HCT116 (cell line): ENCODE data around the gene EPPIN. TPM values are rescaled to one million over a fixed set of nuclear protein-coding genes. Genes with fewer than 3 reads are reported as not detected.

Experiments used
- ATAC-seq: fragments of 200-7000 bp; cut with Tn5 transposase; 2 replicates; pipeline ENCODE4 v1.9.1; 2020; ENCODE audit warnings: mild to moderate bottlenecking, moderate library complexity
- BruUV-seq: library from RNA; stranded (reverse); fragments of 400-500 nt; replicated peaks from 2 replicates; lab custom pipeline; 2021; lab: Mats Ljungman, UMichigan
- CTCF ChIA-PET: fragments of 300-600 bp; sonication (Branson Sonifier 250); formaldehyde crosslinking; loops from one replicate; lab custom pipeline; 2021; ENCODE audit warnings: antibody characterized with exemption; lab: Charles Lee
- POLR2A ChIA-PET: fragments of 300-600, 350-600 bp; sonication (Branson Sonifier 250); formaldehyde crosslinking; loops from one replicate; lab custom pipeline; 2021; ENCODE audit warnings: antibody characterized with exemption; lab: Charles Lee
- RAD21 ChIA-PET, 2 experiments: fragments of 300-600 bp; sonication (Branson Sonifier 250); formaldehyde crosslinking; loops; one replicate each; lab custom pipeline; 2023; ENCODE audit warnings: low total read pairs in 2 of 2; ENCODE audit not compliant: uncharacterized antibody in 2 of 2, unreplicated experiment in 2 of 2, low non-redundant PET in 1 of 2; lab: Charles Lee
- DNase-seq: peaks from one replicate; pipeline ENCODE4 v3.0.0-alpha.2; 2010; ENCODE audit warnings: low read depth, low spot score
- H2AFZ ChIP-seq: fragments of 200-600 bp; shearing (Covaris generic), sonication (generic); 2 replicates; pipeline ENCODE4 v1.6.1; 2017; ENCODE audit warnings: low read depth, mixed run types, mixed read lengths, antibody characterized with exemption, low read length; ENCODE audit not compliant: poor library complexity, severe bottlenecking
- H3K27ac ChIP-seq: 2 replicates; pipeline ENCODE4 v1.5.1; 2012; ENCODE audit warnings: low read depth, low read length
- H3K27me3 ChIP-seq: fragments of 200-600 bp; sonication (generic); 2 replicates; pipeline ENCODE4 v1.6.1; 2016; ENCODE audit warnings: mixed run types, low read length, mixed read lengths; ENCODE audit not compliant: insufficient read depth
- H3K36me3 ChIP-seq, 2 experiments: fragments of 200-500 bp in 1 of 2; fragments of 200-600 bp in 1 of 2; sonication (Bioruptor generic) in 1 of 2; sonication (generic) in 1 of 2; 2 replicates each; pipeline versions ENCODE4 v1.5.1 to v1.6.1; 2014 to 2016; ENCODE audit warnings: low read length in 2 of 2, inconsistent platforms in 1 of 2, mixed read lengths in 1 of 2, mixed run types in 1 of 2; ENCODE audit not compliant: insufficient read depth in 2 of 2, control insufficient read depth in 1 of 2
- H3K4me1 ChIP-seq, 2 experiments: fragments of 200-600 bp in 1 of 2; sonication (generic) in 1 of 2; 2 replicates each; pipeline versions ENCODE4 v1.5.1 to v1.6.1; 2012 to 2017; ENCODE audit warnings: low read length in 2 of 2, inconsistent platforms in 1 of 2, mild to moderate bottlenecking in 1 of 2, mixed read lengths in 1 of 2, mixed run types in 1 of 2, moderate library complexity in 1 of 2; ENCODE audit not compliant: insufficient read depth in 2 of 2, control insufficient read depth in 1 of 2
- H3K4me2 ChIP-seq: fragments of 200-600 bp; sonication (generic); 2 replicates; pipeline ENCODE4 v1.6.1; 2017; ENCODE audit warnings: mixed run types, low read length, mixed read lengths
- H3K4me3 ChIP-seq, 2 experiments: fragments of 200-600 bp in 1 of 2; sonication (generic) in 1 of 2; replicated peaks in 1 of 2; 2 replicates each; pipeline ENCODE4 v1.5.1; 2011 to 2016; ENCODE audit warnings: low read length in 2 of 2, control low read depth in 1 of 2, low read depth in 1 of 2, mild to moderate bottlenecking in 1 of 2, mixed read lengths in 1 of 2, mixed run types in 1 of 2
- H3K79me2 ChIP-seq: fragments of 200-600 bp; sonication (generic); 2 replicates; pipeline ENCODE4 v1.6.1; 2017; ENCODE audit warnings: mild to moderate bottlenecking, mixed run types, low read length, moderate library complexity, mixed read lengths; ENCODE audit not compliant: insufficient read depth
- H3K9ac ChIP-seq: fragments of 200-600 bp; sonication (generic); 2 replicates; pipeline ENCODE4 v1.6.1; 2016; ENCODE audit warnings: low read length, mixed read lengths
- H3K9me2 ChIP-seq: fragments of 200-600 bp; sonication (generic), shearing (Covaris generic); 2 replicates; pipeline ENCODE4 v1.6.1; 2017; ENCODE audit warnings: mixed run types, mild to moderate bottlenecking, moderate library complexity; ENCODE audit not compliant: insufficient read depth
- H3K9me3 ChIP-seq, 2 experiments: fragments of 200-500 bp in 1 of 2; fragments of 200-600 bp in 1 of 2; sonication (Bioruptor generic) in 1 of 2; sonication (generic) in 1 of 2; 2 replicates each; pipeline ENCODE4 v1.6.1; 2014 to 2017; ENCODE audit warnings: low read length in 2 of 2, mixed read lengths in 2 of 2, inconsistent platforms in 1 of 2, low read depth in 1 of 2, mild to moderate bottlenecking in 1 of 2, mixed run types in 1 of 2, moderate library complexity in 1 of 2; ENCODE audit not compliant: control insufficient read depth in 1 of 2, insufficient read depth in 1 of 2
- H4K20me1 ChIP-seq: fragments of 200-600 bp; sonication (generic), shearing (Covaris generic); 2 replicates; pipeline ENCODE4 v1.6.1; 2017; ENCODE audit warnings: mixed run types, mild to moderate bottlenecking, moderate library complexity; ENCODE audit not compliant: insufficient read depth
- ATF3 ChIP-seq: IDR thresholded peaks from 2 replicates; pipeline ENCODE4 v1.6.1; 2012
- ELF1 ChIP-seq: IDR thresholded peaks from 2 replicates; pipeline ENCODE4 v1.6.1; 2012; ENCODE audit warnings: low read depth, borderline replicate concordance
- EZH2 ChIP-seq: fragments of 200-600 bp; sonication (generic); IDR thresholded peaks from 2 replicates; pipeline ENCODE4 v1.6.1; 2017; ENCODE audit warnings: antibody characterized with exemption, mixed run types
- JUND ChIP-seq: IDR thresholded peaks from 2 replicates; pipeline ENCODE4 v1.6.1; 2012
- MAX ChIP-seq: IDR thresholded peaks from 2 replicates; pipeline ENCODE4 v1.6.1; 2012
- POLR2A ChIP-seq: IDR thresholded peaks from 2 replicates; pipeline ENCODE4 v1.7.0; 2011; ENCODE audit warnings: borderline replicate concordance; ENCODE audit not compliant: insufficient read depth, insufficient read length; ENCODE audit errors: extremely low read depth
- POLR2AphosphoS5 ChIP-seq: IDR thresholded peaks from 2 replicates; pipeline ENCODE4 v1.6.1; 2011; ENCODE audit warnings: mild to moderate bottlenecking, low read depth, low read length, moderate library complexity
- RAD21 ChIP-seq: IDR thresholded peaks from 2 replicates; pipeline ENCODE4 v1.6.1; 2012; ENCODE audit warnings: low read depth, mild to moderate bottlenecking
- SIN3A ChIP-seq: IDR thresholded peaks from 2 replicates; pipeline ENCODE4 v1.6.1; 2012; ENCODE audit warnings: low read depth
- ZFX ChIP-seq: fragments of 450-650 bp; IDR thresholded peaks from 2 replicates; pipeline ENCODE4 v1.6.1; 2017
- ZNF274 ChIP-seq: fragments of 200-500 bp; sonication (Bioruptor generic); IDR thresholded peaks from 2 replicates; pipeline ENCODE4 v1.6.1; 2014; ENCODE audit warnings: mild to moderate bottlenecking, low read depth, low read length, inconsistent platforms
- intact Hi-C: fragments of 100-400 bp; cut with micrococcal nuclease; formaldehyde crosslinking; loops from 2 replicates; pipeline ENCODE4 v1.10.0; 2022
- total RNA-seq: library from RNA; stranded (reverse); gene quantifications from one replicate; pipeline ENCODE4 v1.2.1, GENCODE V29; 2021; ENCODE audit not compliant: unreplicated experiment
- TF ChIP-seq, protein P1 (sequence below): IDR thresholded peaks from 2 replicates; pipeline ENCODE4 v1.6.1; 2012; ENCODE audit warnings: low read depth

EPPIN gene
- total RNA-seq, 1 experiment from 2014 or later: not detected

DNA sequence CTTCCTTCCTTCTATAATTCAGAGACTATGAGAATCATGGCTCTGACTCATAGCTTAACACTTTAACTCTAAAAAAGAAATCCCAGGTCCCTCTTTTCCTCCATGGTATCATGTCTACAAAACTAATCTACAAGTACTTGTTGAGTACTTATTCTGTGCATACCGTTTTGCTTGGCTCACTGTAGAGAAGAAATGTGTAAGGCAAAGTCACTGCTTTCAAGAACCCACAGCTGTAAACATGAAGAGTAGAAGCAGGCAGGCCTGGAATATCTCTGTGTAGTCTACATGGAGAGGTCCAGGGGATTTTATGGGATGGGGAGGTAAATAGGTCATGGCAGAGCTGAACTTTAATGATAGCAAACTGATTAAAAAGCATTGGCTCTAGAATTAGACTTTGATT lies 45.6 kb downstream of the EPPIN start:
- no peaks in the 10 kb centered on the region for H3K9me2 ChIP-seq
- DNase-seq: no peak
- no peak overlapping the region for H2AFZ ChIP-seq

GRCh38 chr20:45500022-45500421 lies 47.2 kb downstream of the EPPIN start:
- CTCF ChIA-PET: no interaction called here
- Histone ChIP-seq H3K9ac (no peak overlapping the region), H3K9me2 (no peaks in the 10 kb centered on the region), H3K4me3 (no peak overlapping the region), H3K4me1 (no peaks in the 10 kb centered on the region), H3K4me2 (no peak overlapping the region), H3K27ac (no peak overlapping the region), H3K27me3 (peaks cover 19% of the 10 kb centered on the region; the same call in 1 of the 2 replicates), H3K79me2 (no peaks in the 10 kb centered on the region), H4K20me1 (no peaks in the 10 kb centered on the region), H3K36me3 (no peaks in the 10 kb centered on the region), H3K9me3 (no peaks in the 10 kb centered on the region), H2AFZ (no peak overlapping the region)
- DNase-seq (no peak), ATAC-seq (no peak)
- intact Hi-C loops: no loop called here
- POLR2A ChIA-PET: no interaction called here
- RAD21 ChIA-PET: no interaction called here
- no TSS peak for BruUV-seq
- no peak for TF ChIP-seq ATF3
- no peak for TF ChIP-seq POLR2A
- TF ChIP-seq RAD21: no peak
- TF ChIP-seq, protein P1, sequence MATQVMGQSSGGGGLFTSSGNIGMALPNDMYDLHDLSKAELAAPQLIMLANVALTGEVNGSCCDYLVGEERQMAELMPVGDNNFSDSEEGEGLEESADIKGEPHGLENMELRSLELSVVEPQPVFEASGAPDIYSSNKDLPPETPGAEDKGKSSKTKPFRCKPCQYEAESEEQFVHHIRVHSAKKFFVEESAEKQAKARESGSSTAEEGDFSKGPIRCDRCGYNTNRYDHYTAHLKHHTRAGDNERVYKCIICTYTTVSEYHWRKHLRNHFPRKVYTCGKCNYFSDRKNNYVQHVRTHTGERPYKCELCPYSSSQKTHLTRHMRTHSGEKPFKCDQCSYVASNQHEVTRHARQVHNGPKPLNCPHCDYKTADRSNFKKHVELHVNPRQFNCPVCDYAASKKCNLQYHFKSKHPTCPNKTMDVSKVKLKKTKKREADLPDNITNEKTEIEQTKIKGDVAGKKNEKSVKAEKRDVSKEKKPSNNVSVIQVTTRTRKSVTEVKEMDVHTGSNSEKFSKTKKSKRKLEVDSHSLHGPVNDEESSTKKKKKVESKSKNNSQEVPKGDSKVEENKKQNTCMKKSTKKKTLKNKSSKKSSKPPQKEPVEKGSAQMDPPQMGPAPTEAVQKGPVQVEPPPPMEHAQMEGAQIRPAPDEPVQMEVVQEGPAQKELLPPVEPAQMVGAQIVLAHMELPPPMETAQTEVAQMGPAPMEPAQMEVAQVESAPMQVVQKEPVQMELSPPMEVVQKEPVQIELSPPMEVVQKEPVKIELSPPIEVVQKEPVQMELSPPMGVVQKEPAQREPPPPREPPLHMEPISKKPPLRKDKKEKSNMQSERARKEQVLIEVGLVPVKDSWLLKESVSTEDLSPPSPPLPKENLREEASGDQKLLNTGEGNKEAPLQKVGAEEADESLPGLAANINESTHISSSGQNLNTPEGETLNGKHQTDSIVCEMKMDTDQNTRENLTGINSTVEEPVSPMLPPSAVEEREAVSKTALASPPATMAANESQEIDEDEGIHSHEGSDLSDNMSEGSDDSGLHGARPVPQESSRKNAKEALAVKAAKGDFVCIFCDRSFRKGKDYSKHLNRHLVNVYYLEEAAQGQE: no peak
- TF ChIP-seq ELF1: no peak
- no peak for TF ChIP-seq SIN3A

More for the DNA sequence above, 45.6 kb downstream of the EPPIN start:
- Histone ChIP-seq H3K9ac (no peak overlapping the region), H3K9me3 (no peaks in the 10 kb centered on the region)
- POLR2A ChIA-PET: no interaction called here
- CTCF ChIA-PET: no interaction called here
- RAD21 ChIA-PET: no interaction called here
- TF ChIP-seq EZH2 (no peak), ZNF274 (no peak), JUND (no peak), MAX (no peak), POLR2AphosphoS5 (no peak), ZFX (no peak)
- TF ChIP-seq, all 23 proteins: peak for 0
- no peak overlapping the region for H3K27ac ChIP-seq
- no peak overlapping the region for H3K4me3 ChIP-seq
- BruUV-seq: no TSS peak
- no peaks in the 10 kb centered on the region for H3K79me2 ChIP-seq
- H3K4me2 ChIP-seq: no peak overlapping the region
- H3K36me3 ChIP-seq: no peaks in the 10 kb centered on the region
- peaks cover 9% of the 10 kb centered on the region; the same call in 1 of the 2 replicates for H3K27me3 ChIP-seq
- ATAC-seq: no peak
- H4K20me1 ChIP-seq: no peaks in the 10 kb centered on the region
- H3K4me1 ChIP-seq: no peaks in the 10 kb centered on the region
- intact Hi-C loops: no loop called here
